ENCODE results near the gene GLB1L2.

DNA sequence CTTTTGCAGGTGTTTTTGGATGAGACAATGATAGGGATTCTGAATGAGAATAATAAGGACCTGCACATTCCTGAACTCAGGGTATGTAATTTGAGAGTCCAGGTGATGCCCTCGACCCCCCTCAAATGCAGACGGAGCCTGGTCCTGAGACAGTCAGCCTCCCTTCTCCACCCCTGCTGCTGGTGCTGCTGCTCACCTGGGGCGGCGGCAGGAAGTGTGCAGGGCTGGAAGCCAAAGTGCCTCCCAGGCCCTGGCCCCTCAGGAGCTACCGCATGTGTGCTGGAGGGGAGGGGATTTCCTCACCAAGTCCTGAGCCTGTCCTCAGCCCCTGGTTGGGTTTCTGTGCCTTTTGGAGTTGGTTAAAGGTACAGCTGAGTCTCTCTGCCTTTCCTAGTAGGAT lies 19.0 kb upstream of the GLB1L2 start:
- TF ChIP-seq, protein P1, sequence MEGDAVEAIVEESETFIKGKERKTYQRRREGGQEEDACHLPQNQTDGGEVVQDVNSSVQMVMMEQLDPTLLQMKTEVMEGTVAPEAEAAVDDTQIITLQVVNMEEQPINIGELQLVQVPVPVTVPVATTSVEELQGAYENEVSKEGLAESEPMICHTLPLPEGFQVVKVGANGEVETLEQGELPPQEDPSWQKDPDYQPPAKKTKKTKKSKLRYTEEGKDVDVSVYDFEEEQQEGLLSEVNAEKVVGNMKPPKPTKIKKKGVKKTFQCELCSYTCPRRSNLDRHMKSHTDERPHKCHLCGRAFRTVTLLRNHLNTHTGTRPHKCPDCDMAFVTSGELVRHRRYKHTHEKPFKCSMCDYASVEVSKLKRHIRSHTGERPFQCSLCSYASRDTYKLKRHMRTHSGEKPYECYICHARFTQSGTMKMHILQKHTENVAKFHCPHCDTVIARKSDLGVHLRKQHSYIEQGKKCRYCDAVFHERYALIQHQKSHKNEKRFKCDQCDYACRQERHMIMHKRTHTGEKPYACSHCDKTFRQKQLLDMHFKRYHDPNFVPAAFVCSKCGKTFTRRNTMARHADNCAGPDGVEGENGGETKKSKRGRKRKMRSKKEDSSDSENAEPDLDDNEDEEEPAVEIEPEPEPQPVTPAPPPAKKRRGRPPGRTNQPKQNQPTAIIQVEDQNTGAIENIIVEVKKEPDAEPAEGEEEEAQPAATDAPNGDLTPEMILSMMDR (IDR thresholded peaks at IDR 0.05) = no peak
- no peak for TF ChIP-seq POLR2AphosphoS5 (IDR thresholded peaks at IDR 0.05)

Measured in upper lobe of left lung (tissue), 4 donors.